NCI-H748 (cell line): ENCODE results near the gene FOXI2.
A peak's percentile ranks its signal among the peaks of the same experiment; 100 is the strongest.

Experiments used
- DNase-seq: peaks from one replicate; lab custom pipeline; 2025; ENCODE audit not compliant: unreplicated experiment; lab: John Stamatoyannopoulos, UW

Gene FOXI2

DNA sequence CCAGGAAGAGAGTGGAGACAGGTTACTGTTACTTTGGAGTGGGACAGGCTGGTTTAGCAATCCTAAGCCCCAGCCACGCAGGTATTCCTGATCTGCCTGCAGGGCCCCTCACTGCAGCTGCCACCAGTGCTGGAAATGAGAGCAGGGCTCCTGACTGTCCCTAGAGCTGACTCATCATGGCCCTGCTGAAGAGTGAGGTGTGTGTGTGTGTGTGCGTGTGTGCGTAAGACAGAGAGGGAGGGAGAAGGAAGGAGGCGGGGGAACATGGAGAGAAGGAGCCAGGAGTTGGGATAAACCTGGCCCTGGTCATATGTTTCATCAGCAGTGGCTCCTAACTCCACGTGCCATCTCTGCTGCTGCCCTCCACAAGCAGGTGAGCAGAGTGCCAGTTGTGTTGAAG is 3.6 kb downstream of the FOXI2 start:
- DNase-seq, result no peak

DNA sequence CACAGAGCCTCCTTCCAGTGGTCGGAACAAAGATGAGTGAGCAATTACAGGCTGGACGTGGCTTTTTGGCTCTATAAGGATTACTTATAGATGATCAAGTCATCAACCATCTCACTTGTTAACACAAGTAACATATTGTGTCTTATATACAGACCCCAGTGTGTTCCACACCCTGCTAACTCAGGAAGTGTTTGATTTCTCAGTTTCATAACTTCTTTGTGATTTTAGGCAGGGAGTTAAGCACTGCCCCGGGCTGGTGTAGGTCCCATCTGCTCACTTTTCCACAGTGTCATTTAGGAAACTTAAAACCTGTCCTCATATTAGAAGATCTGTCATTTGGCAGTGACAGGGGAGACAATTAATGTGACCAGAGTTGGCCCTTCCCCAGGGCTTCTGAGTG is 6.2 kb downstream of the FOXI2 start:
- no peak for DNase-seq

DNA sequence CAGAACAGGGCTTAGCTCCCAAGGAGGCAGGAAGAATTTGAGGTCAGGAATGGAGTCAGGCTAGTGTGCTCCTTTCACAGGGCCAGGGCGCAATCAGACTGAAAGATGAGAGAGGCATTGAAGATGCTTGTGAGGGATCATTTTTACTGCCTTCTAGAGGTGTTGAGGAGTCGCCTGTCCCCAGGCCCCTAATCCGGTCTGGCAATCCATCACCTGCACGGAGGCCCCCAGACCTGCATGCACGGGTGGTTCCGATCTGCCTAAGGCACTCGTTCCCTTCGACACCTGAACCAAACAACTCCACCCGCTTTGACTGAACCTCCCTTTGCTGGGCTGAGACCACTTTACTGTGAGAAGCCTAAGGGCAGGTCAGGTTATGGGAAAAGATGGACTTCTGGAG is 8.0 kb downstream of the FOXI2 start:
- DNase-seq, result no peak

GRCh38 chr10:127745861-127746260 is 8.9 kb downstream of the FOXI2 start:
- DNase-seq, result no peak

- no peak for DNase-seq
These were observed 18.8 kb downstream of the FOXI2 start for GRCh38 chr10:127755753-127756152.

DNA sequence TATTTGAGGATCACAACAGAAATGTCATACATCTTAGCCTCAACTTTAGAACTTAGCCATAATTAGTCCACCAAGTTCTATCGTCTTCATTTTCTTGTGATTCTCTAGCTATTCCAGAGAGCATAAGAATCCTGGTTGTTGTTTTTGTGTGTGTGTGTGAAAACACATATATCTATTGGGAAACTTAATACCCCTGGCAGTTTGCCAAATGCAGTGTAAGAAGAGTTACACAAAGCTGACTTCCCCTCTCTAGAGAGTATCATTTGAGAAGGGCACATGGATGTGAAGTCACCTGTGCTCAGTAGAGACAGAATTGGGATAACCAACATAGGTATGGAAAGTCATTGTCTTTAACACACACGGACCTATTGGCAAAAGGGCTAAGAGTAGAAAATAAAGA is 19.3 kb downstream of the FOXI2 start:
- DNase-seq, result peak; percentile 40

GRCh38 chr10:127757033-127757432 is 20.0 kb downstream of the FOXI2 start:
- DNase-seq, result no peak

DNA sequence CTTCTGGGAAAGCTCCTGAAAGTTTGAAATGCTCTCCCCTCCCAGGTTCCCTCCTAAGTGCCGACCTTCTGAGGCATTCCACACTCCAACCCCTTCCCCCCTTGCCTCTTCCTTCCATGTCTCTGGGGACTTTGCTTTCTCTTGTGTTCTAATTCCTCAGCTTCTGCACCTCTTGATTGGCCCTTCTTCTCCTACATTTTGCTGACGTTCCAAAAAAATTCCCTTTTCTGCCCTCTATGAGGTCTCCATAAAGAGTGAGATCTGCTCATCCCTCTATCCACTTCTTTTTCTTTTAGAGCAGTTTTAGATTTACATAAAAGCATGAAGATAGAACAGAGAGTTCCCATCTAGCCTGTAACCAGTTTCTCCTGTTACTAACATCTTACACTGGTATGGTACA is 22.3 kb downstream of the FOXI2 start:
- no peak for DNase-seq

DNA sequence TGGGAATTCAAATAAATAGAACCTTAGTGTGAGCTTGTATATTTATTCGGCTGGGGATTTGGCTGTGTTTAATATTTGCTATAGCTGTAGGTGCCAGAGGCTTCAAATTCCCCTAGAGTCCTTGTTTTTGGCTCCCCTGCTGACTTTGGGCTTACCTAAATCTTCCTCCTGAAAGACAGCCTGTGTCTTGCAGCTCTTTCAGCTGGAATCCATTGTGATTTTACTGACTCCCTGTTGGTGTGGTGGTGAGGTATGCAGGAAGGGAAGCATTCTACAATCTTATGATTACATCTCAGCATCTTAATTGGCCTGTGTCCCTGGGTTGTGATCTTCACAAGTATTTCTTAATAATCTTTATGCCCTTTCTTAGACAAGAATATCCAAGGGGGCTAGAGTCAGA is 25.9 kb downstream of the FOXI2 start:
- DNase-seq, result no peak

GRCh38 chr10:127774766-127775559 is 38.0 kb downstream of the FOXI2 start:
- DNase-seq, result peak; percentile 14

GRCh38 chr10:127776816-127777215 is 39.8 kb downstream of the FOXI2 start:
- no peak for DNase-seq

DNA sequence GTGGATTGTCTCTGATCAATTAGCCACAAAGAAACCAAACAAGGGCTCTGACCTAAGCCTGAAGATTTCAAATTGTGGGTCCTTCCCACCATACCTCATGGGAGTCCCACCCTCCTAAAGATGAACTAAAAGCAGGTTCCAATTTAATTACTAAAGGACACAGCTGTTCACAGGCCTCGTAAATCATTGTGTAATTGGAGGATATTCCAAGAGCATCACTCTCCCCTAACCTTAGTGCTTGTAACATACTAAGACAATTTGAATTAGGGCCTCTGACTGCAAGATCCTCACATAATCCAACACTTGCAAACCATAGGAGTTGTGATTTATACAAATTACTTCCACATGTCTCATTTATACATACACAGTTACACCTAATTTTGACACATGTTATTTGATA is 44.4 kb downstream of the FOXI2 start:
- no peak for DNase-seq

- no peak for DNase-seq
These were observed 50.9 kb downstream of the FOXI2 start for GRCh38 chr10:127787873-127788272.

DNA sequence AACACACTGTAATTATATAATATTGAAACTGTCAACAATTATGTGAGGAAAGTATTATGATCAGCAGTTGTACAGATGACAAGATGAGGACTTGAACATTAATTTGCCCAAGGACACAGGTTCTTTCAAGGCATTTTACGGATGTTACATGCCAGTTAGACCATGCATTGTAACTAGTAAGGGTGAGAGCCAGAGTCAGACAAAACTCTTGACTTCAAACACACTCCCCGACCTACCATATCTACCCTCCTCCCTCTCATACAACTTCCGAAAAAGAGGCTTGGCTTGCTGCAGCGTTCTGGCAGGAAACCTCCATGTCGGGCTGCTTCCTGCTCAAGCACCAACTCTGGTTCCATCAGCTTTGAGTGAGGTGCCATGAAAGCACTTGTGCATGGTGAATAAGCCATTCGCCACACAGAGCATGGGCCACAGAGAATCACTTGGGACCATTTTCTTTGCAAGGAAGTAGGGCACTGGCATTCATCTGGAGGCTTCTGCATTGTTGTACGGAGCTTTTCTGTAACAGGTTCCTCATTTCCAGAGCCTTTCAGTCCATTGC is 53.2 kb downstream of the FOXI2 start:
- DNase-seq, result no peak
